ENCODE data around the gene FMOD. TPM values are rescaled to one million over a fixed set of nuclear protein-coding genes. Genes with fewer than 3 reads are reported as not detected.

Gene FMOD
- total RNA-seq, result 0.28 TPM in 1 of 2 replicates, not detected in the other

GRCh38 chr1:203351037-203351625 lies at the start of gene FMOD:
Gene FMOD (minus strand): TSS chr1:203351122. CDS start chr1:203348270, 2,852 bp downstream.

GRCh38 chr1:203304919-203305808 lies 45.8 kb downstream of the FMOD start, which contains the start of gene BTG2:
Gene BTG2 (plus strand): TSS chr1:203305519. CDS start chr1:203305607, 88 bp downstream.

Other genes with a start within 250 kb of the FMOD start
- gene ADORA1, start 223.4 kb downstream of the FMOD start, total RNA-seq, result not detected in 2 replicates
- gene MYBPH, start 175.3 kb downstream of the FMOD start, total RNA-seq, result not detected in 2 replicates
- under 0.01 and 3.1 TPM in 2 replicates for gene CHI3L1, start 164.4 kb downstream of the FMOD start, total RNA-seq
- under 0.01 TPM in 2 replicates for gene CHIT1, start 121.4 kb downstream of the FMOD start, total RNA-seq
- gene BTG2, start 45.6 kb downstream of the FMOD start, total RNA-seq, result 24.6 and 46.8 TPM in 2 replicates
- gene PRELP, start 124.7 kb upstream of the FMOD start, total RNA-seq, result not detected in 2 replicates
- not detected in 2 replicates for gene OPTC, start 143.0 kb upstream of the FMOD start, total RNA-seq

All from nasal cavity respiratory epithelium epithelial cell of viscerocranial mucosa (primary cell).